Panc1 (cell line): Measurements from ENCODE around the gene CTCFL.

Experiments
- CTCF ChIP-seq: fragments of 450-650 bp; IDR thresholded peaks from 2 replicates; pipeline ENCODE4 v1.5.1; 2017; ENCODE audit warnings: mild to moderate bottlenecking
- POLR2AphosphoS5 ChIP-seq: IDR thresholded peaks from 2 replicates; pipeline ENCODE4 v1.6.1; 2012; ENCODE audit warnings: mild to moderate bottlenecking, low read depth, low read length, moderate library complexity
- REST ChIP-seq, 2 experiments: IDR thresholded peaks; 2 replicates each; pipeline ENCODE4 v1.6.1; 2011 to 2012; ENCODE audit warnings: low read depth in 2 of 2, control low read depth in 1 of 2, low read length in 1 of 2, mild to moderate bottlenecking in 1 of 2, moderate library complexity in 1 of 2; ENCODE audit not compliant: insufficient read depth in 1 of 2

- TF ChIP-seq POLR2AphosphoS5, result no peak
- no peak for TF ChIP-seq CTCF
- TF ChIP-seq REST (IDR thresholded peaks at IDR 0.05; ENCODE audit: insufficient read depth in 1 of 2, low read depth in 2 of 2, low read length in 1 of 2), result no peak
These were observed 19.0 kb downstream of the CTCFL start for GRCh38 chr20:57505979-57506378.
